Activated naive CD4-positive, alpha-beta T cell treated with anti-CD3 and anti-CD28 coated beads, Interleukin-2, amount 50 U/mL, for 24 hours (primary cell): ENCODE measurements around the gene ANXA10.

Experiments used
- H3K27ac Mint-ChIP-seq: one replicate; pipeline ENCODE4 v1.8.0; 2021; ENCODE audit warnings: mild to moderate bottlenecking, mixed read lengths
- H3K27me3 Mint-ChIP-seq: one replicate; pipeline ENCODE4 v1.8.0; 2021; ENCODE audit warnings: mixed read lengths
- H3K36me3 Mint-ChIP-seq: one replicate; pipeline ENCODE4 v1.8.0; 2021; ENCODE audit warnings: mixed read lengths
- H3K4me1 Mint-ChIP-seq: one replicate; pipeline ENCODE4 v1.8.0; 2021; ENCODE audit warnings: mixed read lengths
- H3K4me3 Mint-ChIP-seq: one replicate; pipeline ENCODE4 v1.8.0; 2021; ENCODE audit warnings: mild to moderate bottlenecking, mixed read lengths
- H3K9me3 Mint-ChIP-seq: one replicate; pipeline ENCODE4 v1.8.0; 2021; ENCODE audit warnings: mixed read lengths

ANXA10 gene, protein sequence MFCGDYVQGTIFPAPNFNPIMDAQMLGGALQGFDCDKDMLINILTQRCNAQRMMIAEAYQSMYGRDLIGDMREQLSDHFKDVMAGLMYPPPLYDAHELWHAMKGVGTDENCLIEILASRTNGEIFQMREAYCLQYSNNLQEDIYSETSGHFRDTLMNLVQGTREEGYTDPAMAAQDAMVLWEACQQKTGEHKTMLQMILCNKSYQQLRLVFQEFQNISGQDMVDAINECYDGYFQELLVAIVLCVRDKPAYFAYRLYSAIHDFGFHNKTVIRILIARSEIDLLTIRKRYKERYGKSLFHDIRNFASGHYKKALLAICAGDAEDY

DNA sequence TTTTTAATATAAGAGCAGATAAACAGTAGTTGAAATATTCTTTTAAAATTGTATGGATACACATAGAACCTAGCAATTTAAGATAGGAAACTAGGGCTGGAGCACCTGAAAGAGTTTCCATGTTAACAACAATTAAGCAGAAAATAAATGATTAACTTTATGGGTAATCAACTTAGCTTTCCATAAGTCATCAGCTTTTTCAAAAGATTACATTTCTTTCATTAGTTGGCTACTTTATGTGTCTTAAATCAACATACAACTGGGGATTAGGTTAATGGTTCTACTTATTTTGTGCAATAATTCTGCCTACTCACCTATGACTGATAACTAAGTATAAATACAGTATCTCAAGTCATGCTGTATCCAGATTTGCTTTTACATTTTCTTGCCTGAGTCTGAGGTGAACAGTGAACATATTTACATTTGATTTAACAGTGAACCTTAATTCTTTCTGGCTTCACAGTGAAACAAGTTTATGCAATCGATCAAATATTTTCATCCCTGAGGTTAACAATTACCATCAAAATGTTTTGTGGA is at the start of gene ANXA10:
Gene ANXA10 (plus strand): TSS at position 362 of the 537 bp plus-strand sequence. CDS start 164 bp downstream, at position 526.
- no peaks in the 10 kb centered on the region for H3K27me3 Mint-ChIP-seq
- no peaks in the 10 kb centered on the region for H3K4me1 Mint-ChIP-seq
- H3K9me3 Mint-ChIP-seq, result peaks cover 5% of the 10 kb centered on the region
- H3K27ac Mint-ChIP-seq, result no peak within 1 kb of the TSS
- H3K36me3 Mint-ChIP-seq, result no peaks in the 10 kb centered on the region
- H3K4me3 Mint-ChIP-seq, result no peak within 1 kb of the TSS

- Mint-ChIP-seq H3K4me1 (no peaks in the 10 kb centered on the region), H3K4me3 (no peak overlapping the region), H3K27ac (no peak overlapping the region), H3K36me3 (no peaks in the 10 kb centered on the region), H3K27me3 (no peaks in the 10 kb centered on the region), H3K9me3 (no peaks in the 10 kb centered on the region)
Observed at GRCh38 chr4:168045354-168045753, 47.0 kb upstream of the ANXA10 start.

DNA sequence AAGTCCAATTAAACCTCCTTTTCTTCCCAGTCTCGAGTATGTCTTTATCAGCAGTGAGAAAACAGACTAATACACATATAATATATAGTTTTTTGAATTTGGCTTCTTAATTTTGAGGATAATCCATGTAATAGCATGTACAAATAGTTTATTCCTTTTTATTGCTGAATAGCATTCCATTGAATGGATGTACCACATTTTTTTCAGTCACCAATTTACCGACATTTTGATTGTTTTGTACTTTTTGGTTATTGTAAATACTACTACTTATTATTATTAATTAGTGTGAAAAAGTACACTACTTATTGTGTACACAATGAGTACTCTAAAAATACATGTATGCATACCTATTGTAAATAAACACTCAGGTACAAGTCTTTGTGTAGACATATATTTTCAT is 42.3 kb upstream of the ANXA10 start:
- no peaks in the 10 kb centered on the region for H3K27me3 Mint-ChIP-seq
- no peaks in the 10 kb centered on the region for H3K9me3 Mint-ChIP-seq
- no peak overlapping the region for H3K4me3 Mint-ChIP-seq
- no peaks in the 10 kb centered on the region for H3K36me3 Mint-ChIP-seq
- H3K4me1 Mint-ChIP-seq, result no peaks in the 10 kb centered on the region
- H3K27ac Mint-ChIP-seq, result no peak overlapping the region

DNA sequence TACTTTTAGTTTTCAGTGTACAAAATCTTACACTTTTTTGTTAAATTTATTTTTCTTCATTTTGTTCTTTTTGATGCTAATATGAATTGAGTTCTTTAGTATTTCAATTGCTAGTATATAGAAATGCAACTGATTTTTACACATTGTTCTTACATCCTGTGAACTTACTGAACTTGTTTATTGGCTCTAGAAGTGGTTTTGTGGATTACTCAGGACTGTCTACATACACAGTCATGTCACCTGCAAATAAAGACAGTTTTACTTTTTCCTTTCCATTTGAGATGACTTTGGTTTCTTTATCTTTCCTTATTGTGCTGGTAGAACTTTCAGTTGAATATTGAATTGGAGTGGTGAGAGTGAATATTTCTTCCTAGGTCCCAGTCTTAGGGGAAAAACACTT is 40.8 kb upstream of the ANXA10 start:
- no peaks in the 10 kb centered on the region for H3K4me1 Mint-ChIP-seq
- H3K27ac Mint-ChIP-seq, result no peak overlapping the region
- no peak overlapping the region for H3K4me3 Mint-ChIP-seq
- no peaks in the 10 kb centered on the region for H3K36me3 Mint-ChIP-seq
- H3K27me3 Mint-ChIP-seq, result no peaks in the 10 kb centered on the region
- no peaks in the 10 kb centered on the region for H3K9me3 Mint-ChIP-seq

GRCh38 chr4:168057412-168057811 is 34.9 kb upstream of the ANXA10 start:
- Mint-ChIP-seq H3K9me3 (no peaks in the 10 kb centered on the region), H3K4me1 (no peaks in the 10 kb centered on the region), H3K4me3 (no peak overlapping the region), H3K27me3 (peaks cover 3% of the 10 kb centered on the region), H3K36me3 (no peaks in the 10 kb centered on the region), H3K27ac (no peak overlapping the region)

GRCh38 chr4:168059251-168059650 is 33.1 kb upstream of the ANXA10 start:
- Mint-ChIP-seq H3K27me3 (peaks cover 3% of the 10 kb centered on the region), H3K36me3 (no peaks in the 10 kb centered on the region), H3K9me3 (no peaks in the 10 kb centered on the region), H3K4me1 (no peaks in the 10 kb centered on the region), H3K27ac (no peak overlapping the region), H3K4me3 (no peak overlapping the region)

GRCh38 chr4:168063031-168063430 is 29.3 kb upstream of the ANXA10 start:
- H3K4me1 Mint-ChIP-seq, result no peaks in the 10 kb centered on the region
- H3K9me3 Mint-ChIP-seq, result peaks cover 4% of the 10 kb centered on the region
- no peak overlapping the region for H3K27ac Mint-ChIP-seq
- H3K27me3 Mint-ChIP-seq, result peaks cover 3% of the 10 kb centered on the region
- no peak overlapping the region for H3K4me3 Mint-ChIP-seq
- no peaks in the 10 kb centered on the region for H3K36me3 Mint-ChIP-seq

DNA sequence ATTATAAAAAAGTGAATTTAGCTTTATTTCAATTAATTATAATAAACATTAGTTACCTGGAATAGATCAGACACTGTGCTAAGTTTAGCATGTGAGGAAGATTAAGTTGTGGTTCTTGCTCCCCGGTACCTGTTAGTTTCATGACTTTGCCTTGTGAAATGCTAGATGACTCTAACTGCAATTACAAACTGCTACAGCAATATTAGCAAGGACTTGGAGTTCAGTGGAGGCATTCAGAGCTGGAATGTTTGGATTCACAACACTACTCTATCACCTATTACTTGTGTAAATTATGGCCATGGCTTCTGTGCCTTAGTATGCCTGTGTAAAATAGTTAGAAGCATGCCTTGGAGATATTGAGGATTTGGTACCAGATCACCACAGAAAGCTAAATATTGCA is 21.4 kb upstream of the ANXA10 start:
- Mint-ChIP-seq H3K27ac (no peak overlapping the region), H3K36me3 (no peaks in the 10 kb centered on the region), H3K4me3 (no peak overlapping the region), H3K27me3 (peaks cover 1% of the 10 kb centered on the region), H3K4me1 (no peaks in the 10 kb centered on the region), H3K9me3 (peaks cover 3% of the 10 kb centered on the region)

- no peaks in the 10 kb centered on the region for H3K36me3 Mint-ChIP-seq
- peaks cover 1% of the 10 kb centered on the region for H3K27me3 Mint-ChIP-seq
Observed at GRCh38 chr4:168071304-168071703, 21.0 kb upstream of the ANXA10 start.

DNA sequence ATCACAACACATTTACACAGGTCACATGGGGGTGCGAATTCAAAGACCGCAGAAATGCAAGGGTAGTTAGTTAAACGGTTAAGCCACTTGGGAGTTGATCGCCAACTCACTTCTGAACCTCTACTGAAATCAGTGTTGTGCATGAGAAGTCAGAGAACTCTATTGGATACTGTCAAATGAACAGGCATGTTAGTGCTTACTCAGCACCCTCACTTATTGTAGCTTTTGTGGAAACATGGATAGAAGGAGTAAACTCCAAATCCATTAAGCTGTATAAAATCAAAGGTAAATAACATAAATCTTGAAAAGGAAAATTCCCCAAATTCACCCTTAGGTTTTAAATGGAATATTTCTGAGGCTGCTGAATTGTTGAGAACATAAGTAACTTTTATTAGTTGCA is 17.5 kb upstream of the ANXA10 start:
- peaks cover 3% of the 10 kb centered on the region for H3K27me3 Mint-ChIP-seq
- no peaks in the 10 kb centered on the region for H3K36me3 Mint-ChIP-seq
- H3K4me3 Mint-ChIP-seq, result no peak overlapping the region
- no peak overlapping the region for H3K27ac Mint-ChIP-seq
- H3K4me1 Mint-ChIP-seq, result no peaks in the 10 kb centered on the region
- no peaks in the 10 kb centered on the region for H3K9me3 Mint-ChIP-seq

More at GRCh38 chr4:168071304-168071703, 21.0 kb upstream of the ANXA10 start:
- Mint-ChIP-seq H3K4me1 (no peaks in the 10 kb centered on the region), H3K9me3 (no peaks in the 10 kb centered on the region), H3K4me3 (no peak overlapping the region), H3K27ac (no peak overlapping the region)

- H3K4me3 Mint-ChIP-seq, result no peak overlapping the region
- H3K27me3 Mint-ChIP-seq, result peaks cover 3% of the 10 kb centered on the region
- no peaks in the 10 kb centered on the region for H3K9me3 Mint-ChIP-seq
- H3K4me1 Mint-ChIP-seq, result no peaks in the 10 kb centered on the region
- no peaks in the 10 kb centered on the region for H3K36me3 Mint-ChIP-seq
- H3K27ac Mint-ChIP-seq, result no peak overlapping the region
Observed at GRCh38 chr4:168076989-168077725, 15.2 kb upstream of the ANXA10 start.

GRCh38 chr4:168077726-168078239 is 14.6 kb upstream of the ANXA10 start:
- Mint-ChIP-seq H3K4me3 (no peak overlapping the region), H3K4me1 (no peaks in the 10 kb centered on the region), H3K9me3 (no peaks in the 10 kb centered on the region), H3K27me3 (peaks cover 3% of the 10 kb centered on the region), H3K27ac (no peak overlapping the region), H3K36me3 (no peaks in the 10 kb centered on the region)

GRCh38 chr4:168082379-168082778 is 10.0 kb upstream of the ANXA10 start:
- H3K36me3 Mint-ChIP-seq, result no peaks in the 10 kb centered on the region
- no peak overlapping the region for H3K4me3 Mint-ChIP-seq
- no peaks in the 10 kb centered on the region for H3K4me1 Mint-ChIP-seq
- H3K9me3 Mint-ChIP-seq, result peaks cover 7% of the 10 kb centered on the region
- H3K27me3 Mint-ChIP-seq, result peaks cover 2% of the 10 kb centered on the region
- H3K27ac Mint-ChIP-seq, result no peak overlapping the region

DNA sequence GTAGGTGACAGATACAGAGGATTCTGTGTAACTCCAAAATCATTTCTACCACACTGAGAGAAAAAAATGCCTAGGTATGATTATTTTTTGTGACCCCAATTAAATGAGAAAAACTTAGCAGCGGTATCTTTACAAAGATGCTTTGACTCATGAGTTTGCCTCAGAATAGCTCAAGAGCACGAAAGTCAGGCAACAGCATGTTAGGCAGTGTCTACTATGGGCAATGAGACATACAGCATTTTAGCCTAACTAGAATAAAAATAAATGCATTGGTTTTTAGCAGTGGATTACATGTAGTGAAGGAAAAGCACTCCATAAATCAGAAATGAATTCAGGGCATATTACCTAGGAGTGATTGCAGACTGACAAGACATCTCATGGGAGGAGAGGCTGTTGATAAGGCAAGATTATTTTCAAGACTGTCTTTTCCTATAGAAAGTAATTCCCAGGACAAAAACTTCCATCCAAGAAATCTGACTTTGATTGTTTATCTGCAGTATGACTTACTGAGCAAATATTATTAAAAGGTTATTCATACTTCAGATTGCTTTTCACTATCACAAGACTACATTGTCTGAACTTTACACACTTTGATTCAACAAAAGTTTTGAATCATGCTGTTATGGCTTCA is 3.6 kb downstream of the ANXA10 start:
- H3K4me3 Mint-ChIP-seq, result no peak overlapping the region
- no peak overlapping the region for H3K27ac Mint-ChIP-seq
- no peaks in the 10 kb centered on the region for H3K4me1 Mint-ChIP-seq
- H3K36me3 Mint-ChIP-seq, result no peaks in the 10 kb centered on the region
- no peaks in the 10 kb centered on the region for H3K9me3 Mint-ChIP-seq
- H3K27me3 Mint-ChIP-seq, result no peaks in the 10 kb centered on the region

DNA sequence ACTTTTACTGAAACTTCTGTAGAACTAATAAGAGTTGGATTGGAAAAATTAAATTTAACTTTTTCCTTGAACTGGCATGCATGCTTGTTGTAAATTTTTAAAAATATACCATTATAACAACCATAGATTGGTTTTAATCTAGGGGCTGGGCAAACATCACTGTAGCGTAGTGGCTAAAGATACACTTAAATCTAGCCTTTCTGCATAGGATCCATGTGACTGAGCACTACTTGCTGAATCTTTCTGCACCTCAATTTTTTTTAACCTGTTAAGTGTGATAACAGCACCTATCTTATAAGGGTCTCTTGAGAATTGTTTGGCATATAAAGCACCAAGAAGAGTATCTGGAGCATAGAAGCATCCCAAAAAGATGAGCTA is 4.1 kb downstream of the ANXA10 start:
- H3K4me1 Mint-ChIP-seq, result no peaks in the 10 kb centered on the region
- H3K27me3 Mint-ChIP-seq, result no peaks in the 10 kb centered on the region
- no peak overlapping the region for H3K27ac Mint-ChIP-seq
- no peaks in the 10 kb centered on the region for H3K9me3 Mint-ChIP-seq
- H3K4me3 Mint-ChIP-seq, result no peak overlapping the region
- H3K36me3 Mint-ChIP-seq, result no peaks in the 10 kb centered on the region

DNA sequence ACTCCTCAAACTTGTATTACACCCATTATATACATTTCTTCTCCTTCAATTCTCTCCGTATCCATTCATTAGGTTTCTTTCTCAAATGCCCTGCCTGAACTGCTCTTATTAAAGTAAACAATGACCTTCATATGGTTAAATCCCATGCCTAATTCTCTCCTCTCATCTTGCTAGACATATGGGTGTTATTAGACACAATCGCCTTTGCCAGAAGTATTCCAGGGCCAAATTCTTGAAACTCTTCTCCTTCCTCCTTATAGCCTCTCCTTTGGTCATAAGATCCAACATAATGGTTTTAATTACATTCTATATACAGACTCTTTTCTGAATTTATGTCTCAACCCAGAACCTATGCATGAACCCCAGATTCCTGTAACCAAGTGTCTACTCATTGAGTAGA is 4.8 kb downstream of the ANXA10 start:
- no peaks in the 10 kb centered on the region for H3K27me3 Mint-ChIP-seq
- no peaks in the 10 kb centered on the region for H3K9me3 Mint-ChIP-seq
- no peak overlapping the region for H3K4me3 Mint-ChIP-seq
- no peaks in the 10 kb centered on the region for H3K36me3 Mint-ChIP-seq
- no peaks in the 10 kb centered on the region for H3K4me1 Mint-ChIP-seq
- no peak overlapping the region for H3K27ac Mint-ChIP-seq
